GM12864 (cell line): Measurements from ENCODE around the gene LRCOL1.

ENCODE experiments used
- DNase-seq: peaks from one replicate; pipeline ENCODE4 v3.0.0-alpha.2; 2011; ENCODE audit warnings: low read depth
- H3K4me3 ChIP-seq: 2 replicates; pipeline ENCODE4 v1.5.1; 2011; ENCODE audit warnings: mild to moderate bottlenecking, low read depth, low read length, control low read depth
- CTCF ChIP-seq: IDR thresholded peaks from 2 replicates; pipeline ENCODE4 v1.5.1; 2011; ENCODE audit warnings: low read depth, mild to moderate bottlenecking, moderate library complexity, low read length, control low read depth, inconsistent platforms; ENCODE audit errors: missing control alignments

LRCOL1 gene

DNA sequence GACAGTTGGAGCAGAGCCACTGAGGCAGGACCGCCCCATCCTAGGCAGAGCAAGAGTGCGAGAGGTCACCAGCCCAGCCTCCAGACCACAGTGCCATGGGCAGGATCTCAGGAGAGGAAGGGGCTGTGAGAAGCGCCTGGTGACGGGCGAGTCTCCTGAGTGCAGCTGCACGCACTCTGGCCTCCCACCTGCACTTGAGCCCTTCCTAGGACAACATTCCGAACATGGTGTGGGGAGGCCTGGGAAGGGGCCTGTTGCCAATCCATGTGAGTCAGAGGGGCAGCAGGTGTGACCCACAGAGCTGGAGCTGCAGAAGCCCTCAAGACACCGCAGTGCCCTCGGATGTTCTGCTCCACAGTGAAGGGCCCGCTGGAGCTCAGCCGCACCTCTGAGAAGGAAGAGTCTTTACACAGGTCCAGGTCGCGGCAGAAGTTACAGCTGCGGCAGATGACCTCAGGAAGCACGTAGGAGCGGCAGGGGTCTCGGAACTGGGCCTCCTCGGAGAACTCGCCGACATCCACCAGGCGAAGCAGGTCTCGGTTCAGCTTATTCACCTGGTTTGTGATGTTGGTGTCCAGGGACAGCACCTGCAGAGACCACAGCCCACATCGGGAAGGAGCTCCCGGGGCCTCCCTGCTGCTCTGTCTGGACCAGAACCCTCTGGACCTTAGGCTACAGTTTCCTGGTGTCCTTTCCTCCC is 15.5 kb upstream of the LRCOL1 start:
- H3K4me3 ChIP-seq, result no peak overlapping the region
- no peak for TF ChIP-seq CTCF
- DNase-seq, result no peak

DNA sequence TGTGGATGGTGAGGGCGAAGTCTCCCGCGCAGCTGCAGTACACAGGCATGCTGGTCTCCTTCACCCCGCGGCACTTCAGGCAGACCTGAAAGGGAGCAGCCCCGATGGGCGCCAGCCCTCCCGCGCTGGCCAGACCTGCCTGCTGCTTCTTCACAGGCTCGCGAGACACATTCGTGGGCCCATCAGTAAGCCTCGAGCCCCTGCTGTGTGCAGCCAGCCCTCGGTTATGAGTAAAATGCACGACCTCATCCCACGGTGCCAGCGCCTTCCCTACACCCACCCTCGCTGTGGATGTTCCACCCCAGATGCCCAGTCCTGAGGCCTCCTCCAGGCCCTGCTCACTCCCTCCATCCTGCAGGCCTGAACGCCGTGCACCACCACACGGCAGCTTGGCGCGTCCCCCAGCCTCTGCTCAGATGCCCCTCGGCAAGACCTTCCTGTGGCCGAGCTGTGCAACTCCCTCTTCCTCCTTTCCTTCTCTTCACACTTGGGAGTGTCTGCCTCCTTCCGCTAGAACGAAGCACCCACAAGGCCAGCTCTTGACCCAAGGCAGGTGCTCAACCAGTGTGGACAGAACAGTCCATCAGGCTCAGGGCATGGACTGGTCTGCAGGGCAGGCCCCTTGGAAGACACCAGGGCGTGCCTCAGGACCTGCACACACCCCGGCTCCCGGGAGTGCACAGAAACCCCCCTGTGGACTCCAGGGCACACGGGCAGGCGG is 14.7 kb upstream of the LRCOL1 start:
- no peak for DNase-seq
- no peak for TF ChIP-seq CTCF

GRCh38 chr12:132624186-132624855 is 13.9 kb upstream of the LRCOL1 start:
- no peak for TF ChIP-seq CTCF
- DNase-seq, result no peak
- H3K4me3 ChIP-seq, result no peak overlapping the region

More for the DNA sequence above, 14.7 kb upstream of the LRCOL1 start:
- no peak overlapping the region for H3K4me3 ChIP-seq

GRCh38 chr12:132623072-132623869 is 12.9 kb upstream of the LRCOL1 start:
- no peak for DNase-seq
- TF ChIP-seq CTCF, result no peak
- no peak overlapping the region for H3K4me3 ChIP-seq

GRCh38 chr12:132622437-132623071 is 12.2 kb upstream of the LRCOL1 start:
- DNase-seq, result no peak
- no peak for TF ChIP-seq CTCF

More at GRCh38 chr12:132622437-132623071, 12.2 kb upstream of the LRCOL1 start:
- H3K4me3 ChIP-seq, result no peak overlapping the region
